Stimulated activated CD8-positive, alpha-beta memory T cell treated with anti-CD3 and anti-CD28 coated beads, Interleukin-7, amount 100 ng/mL, for 24 hours (primary cell): ENCODE measurements around the gene CD93.

Source experiments
- DNase-seq: peaks from one replicate; pipeline ENCODE4 v3.0.0-alpha.2; 2020; ENCODE audit warnings: low read depth

Gene CD93

DNA sequence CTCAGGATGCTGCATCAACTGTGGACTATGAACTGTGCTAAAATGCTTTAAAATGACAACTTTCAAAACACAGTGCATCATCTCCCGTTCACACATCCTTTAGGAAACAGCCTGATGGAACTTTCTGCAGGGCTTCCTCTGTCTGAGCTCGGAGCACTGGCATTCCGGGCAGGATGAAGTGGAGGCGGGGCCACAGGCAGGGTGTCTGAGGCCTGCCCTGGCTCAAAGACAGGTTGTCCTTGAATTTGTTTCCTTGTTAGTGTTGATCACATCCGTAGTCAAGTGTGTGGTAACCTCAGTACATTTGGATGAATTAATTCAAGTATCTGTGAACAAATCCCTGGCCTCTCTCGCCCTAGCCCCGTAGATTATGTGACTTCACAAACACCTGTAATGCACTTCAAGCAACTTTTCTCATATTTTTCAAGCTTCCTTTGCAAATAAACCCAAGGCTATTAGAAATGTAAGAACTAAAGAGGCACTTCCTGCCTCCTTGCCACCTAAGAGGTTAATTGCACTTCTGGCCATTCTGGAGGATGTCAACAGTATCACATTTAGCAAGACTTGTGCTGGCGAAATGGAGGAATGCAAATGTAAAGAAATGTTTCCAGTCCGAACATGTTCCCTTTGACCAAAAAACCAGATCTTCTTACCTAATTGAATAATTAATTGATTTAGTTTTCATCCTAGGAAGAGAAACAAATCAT, 3.1 kb downstream of the CD93 start:
- DNase-seq: no peak

GRCh38 chr20:23081263-23081819, 4.8 kb downstream of the CD93 start:
- no peak for DNase-seq

DNA sequence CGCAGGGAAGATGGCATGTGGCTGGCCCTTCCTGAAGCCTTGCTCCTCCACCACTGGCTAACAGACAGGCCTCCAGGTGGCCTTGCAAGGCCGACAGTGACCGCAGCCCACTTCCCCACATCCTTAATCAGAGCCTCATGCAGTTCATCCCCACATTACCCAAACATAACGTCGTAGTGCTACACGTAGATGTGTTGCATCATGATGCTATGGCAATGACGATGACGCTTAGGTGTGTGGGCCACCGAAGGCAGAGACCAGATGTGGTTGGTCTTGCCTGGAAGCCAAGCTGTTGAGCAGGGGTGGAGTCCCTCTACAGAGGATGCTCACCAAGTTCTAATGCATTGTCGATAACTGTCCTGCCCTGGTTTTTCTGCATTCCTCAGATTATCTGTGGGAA, 5.6 kb downstream of the CD93 start:
- no peak for DNase-seq

DNA sequence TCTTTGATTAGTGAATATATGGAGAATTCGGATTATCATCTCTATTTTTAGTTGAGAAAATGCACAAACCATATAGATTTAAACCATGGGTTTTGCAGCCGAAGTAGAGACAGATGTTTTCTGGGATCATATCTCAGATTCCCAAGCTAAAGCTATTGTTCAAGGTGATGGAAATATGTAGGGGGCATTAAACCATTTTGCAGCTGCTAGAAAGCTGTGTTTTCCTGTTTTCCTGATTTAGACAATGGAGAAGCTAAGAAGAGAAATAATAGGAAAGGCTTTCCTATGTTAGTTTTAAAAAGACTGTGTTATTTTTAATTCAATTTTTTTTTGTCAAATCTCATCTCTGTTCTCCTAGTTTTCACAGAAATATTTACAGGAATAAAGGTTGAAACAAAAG, 6.2 kb downstream of the CD93 start:
- no peak for DNase-seq

- DNase-seq: no peak
Observed at GRCh38 chr20:23079016-23079351, 7.1 kb downstream of the CD93 start.

GRCh38 chr20:23078351-23079015, 7.6 kb downstream of the CD93 start:
- DNase-seq: no peak

DNA sequence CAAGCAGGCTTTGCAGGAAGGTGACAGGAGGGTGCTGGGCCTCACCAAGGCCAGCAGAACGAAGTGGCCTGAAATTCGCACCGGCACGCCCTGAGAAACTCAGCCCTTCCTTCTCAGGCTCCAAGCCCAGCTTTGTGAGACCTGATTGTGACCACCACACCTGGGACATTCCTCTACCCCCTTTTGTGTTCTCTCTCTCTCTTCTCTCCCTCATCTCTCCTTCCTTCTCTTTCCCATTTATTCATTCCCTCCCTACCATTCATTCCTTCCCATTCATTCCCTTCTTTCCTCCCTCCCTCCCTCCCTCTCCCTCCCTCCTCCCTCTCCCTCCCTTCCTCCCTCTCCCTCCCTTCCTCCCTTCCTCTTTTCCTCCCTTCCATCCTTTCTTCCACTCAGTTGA, 8.8 kb downstream of the CD93 start:
- DNase-seq: no peak

- no peak for DNase-seq
Observed at GRCh38 chr20:23074052-23074451, 12.1 kb downstream of the CD93 start.

DNA sequence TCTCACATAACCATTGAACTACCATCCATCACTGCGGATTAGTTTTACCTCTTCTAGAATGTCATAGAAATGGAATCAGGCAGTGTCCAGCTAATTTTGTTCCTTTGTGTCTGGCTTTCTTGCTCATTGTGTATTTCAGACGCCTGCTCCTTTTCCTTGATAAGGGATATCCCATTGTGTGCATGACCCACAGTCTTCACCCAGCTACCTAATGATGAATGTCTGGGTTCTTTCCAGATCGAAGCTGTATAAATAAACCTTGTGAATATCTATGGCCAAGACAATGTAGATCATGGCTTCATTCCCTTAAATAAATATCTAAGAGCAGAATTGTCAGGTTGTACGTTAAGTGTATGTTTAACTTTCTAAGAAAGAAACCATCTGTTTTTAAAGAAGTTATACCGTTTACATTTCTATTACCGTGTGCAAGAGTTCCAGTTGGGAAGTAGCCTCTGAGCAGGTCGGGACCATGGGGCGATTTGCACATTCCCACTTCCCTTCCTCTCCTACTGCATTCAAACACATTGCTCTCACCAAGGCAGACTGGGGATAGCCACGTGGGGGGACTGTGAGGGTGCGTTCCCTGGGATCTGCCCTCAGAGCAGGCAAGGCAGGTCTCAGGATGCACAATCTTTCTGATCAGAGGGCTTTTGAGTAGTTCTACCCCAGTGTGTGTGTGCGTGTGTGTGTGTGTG, 13.1 kb downstream of the CD93 start:
- DNase-seq: no peak

GRCh38 chr20:23071996-23072395, 14.1 kb downstream of the CD93 start:
- DNase-seq: no peak

- DNase-seq: no peak
Observed at GRCh38 chr20:23071398-23071797, 14.7 kb downstream of the CD93 start.

DNA sequence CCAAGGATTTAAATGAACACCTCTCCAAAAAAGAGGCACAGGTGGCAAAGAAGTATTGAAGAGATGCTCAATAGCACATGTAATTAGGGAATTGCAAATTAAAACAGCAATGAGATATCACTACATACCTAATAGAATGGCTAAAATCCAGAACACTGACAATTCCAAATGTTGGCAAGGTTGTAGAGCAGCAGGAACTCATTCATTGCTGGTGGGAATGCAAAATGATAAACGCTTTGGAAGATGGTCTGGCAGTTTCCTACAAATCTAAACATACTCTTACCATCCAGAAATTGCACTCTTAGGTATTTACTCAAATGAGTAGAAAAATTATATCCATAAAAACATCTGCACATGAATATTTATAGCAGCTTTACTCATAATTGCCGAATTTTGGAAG, 17.0 kb downstream of the CD93 start:
- no peak for DNase-seq

DNA sequence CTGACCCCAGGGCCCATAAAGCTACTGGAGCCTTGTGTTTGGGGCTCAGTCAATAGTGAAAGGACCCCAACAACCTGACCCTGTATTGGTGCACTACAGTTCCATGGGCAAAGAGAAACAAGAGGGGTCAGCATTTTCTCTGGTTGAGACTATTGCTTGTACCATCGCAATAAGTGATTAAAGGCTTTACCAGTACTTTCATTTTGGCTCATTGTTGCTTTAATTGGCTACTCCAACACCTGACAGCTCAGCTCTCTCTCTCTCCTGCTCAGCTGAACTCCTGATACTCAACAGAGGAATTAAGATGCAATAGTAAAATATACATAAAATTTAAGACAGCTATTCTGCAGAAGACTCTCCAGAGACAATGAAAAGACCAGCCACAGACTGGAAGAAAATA, 17.8 kb downstream of the CD93 start:
- no peak for DNase-seq

DNA sequence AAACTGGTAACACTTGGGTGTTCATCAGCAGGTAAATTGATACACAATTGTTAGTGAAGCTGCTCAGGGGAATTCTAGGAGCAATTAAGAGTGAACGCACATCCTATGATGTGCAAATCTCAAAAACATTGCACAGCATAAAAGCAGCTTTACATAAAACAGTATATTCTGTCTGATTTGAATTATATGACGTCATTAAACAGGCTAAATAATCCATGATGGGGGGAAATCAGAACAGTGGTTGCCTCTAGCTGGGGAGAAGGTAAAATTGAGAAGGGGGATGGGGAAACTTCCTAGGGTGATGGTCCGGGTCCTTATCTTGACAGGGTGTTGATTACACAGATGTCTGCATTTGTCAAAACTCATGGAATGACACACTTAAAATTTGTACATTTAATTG, 19.4 kb downstream of the CD93 start:
- no peak for DNase-seq

GRCh38 chr20:23065266-23066201, 20.6 kb downstream of the CD93 start:
- DNase-seq: no peak

DNA sequence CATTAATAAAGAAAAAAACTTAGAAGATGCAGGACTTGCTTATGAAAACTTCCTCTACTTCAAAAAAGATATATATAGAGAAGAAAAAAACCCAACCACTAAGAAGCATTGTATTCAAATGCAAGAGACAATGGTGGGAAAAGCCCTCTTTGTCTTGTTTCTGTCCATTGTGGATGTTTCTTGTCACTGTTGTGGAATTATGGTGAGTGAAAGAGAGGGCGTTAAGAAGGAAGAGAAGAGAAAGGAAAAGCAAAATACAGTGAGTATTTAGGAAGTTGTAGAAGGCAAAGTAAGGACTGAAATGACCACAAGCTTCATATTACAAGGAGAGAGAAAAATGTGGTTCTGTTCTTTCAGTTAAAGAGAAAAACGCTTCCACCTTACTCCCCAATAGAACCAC, 22.5 kb downstream of the CD93 start:
- DNase-seq: no peak

- DNase-seq: no peak
Observed at GRCh38 chr20:23063168-23063567, 23.0 kb downstream of the CD93 start.

DNA sequence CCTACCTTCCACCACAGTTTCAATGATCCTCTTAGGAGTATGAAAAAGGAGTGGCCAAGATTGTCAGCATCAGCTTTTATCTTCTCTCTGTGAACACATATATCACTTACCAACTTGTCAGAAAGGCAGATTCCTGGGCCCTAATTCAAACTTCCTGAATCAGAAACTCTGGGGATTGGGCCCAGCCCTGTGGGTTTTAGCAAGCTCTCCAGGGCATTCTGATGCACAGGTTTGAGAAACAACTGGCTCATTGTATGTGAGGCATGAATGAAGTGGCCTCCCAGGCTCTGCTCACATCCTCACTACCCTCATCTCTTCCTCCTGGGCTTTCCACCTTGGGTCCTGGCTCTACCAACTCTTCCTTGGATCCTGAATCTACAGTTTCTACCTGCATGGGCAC, 23.5 kb downstream of the CD93 start:
- no peak for DNase-seq

- DNase-seq: no peak
Observed at GRCh38 chr20:23061734-23062561, 24.2 kb downstream of the CD93 start.

DNA sequence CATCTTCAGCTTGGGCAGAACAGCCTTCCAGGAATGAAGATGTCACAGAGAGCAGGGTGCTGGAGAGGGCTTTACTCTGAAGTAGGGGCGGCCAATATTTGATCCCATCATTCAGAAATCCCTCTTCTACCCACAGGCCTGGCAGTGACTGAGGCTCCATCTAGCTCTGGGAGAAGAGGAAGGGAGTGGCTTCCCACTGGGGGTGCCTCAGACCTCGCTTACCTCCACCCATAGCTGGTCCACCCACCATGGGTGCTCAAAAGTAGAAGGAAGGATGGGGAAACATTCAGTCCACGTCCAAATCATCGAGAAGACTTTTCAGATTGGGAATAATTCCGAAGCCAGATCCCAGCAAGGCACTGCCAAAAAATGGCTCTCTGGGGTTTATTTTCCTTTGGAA, 24.9 kb downstream of the CD93 start:
- no peak for DNase-seq

- DNase-seq: no peak
Observed at GRCh38 chr20:23060629-23061028, 25.5 kb downstream of the CD93 start.
